Activated gamma-delta T cell (primary cell): ENCODE measurements around the gene HNMT.
"Not testable (repeated sequence)": the region's sequence is repeated elsewhere in the genome, so short reads cannot be mapped to it uniquely, and the experiment has no call there.

ENCODE experiments used
- DNase-seq: peaks from one replicate; lab custom pipeline; 2025; lab: John Stamatoyannopoulos, UW

HNMT gene

GRCh38 chr2:137975280-137976271 is 11.3 kb downstream of the HNMT start:
- no peak for DNase-seq

- DNase-seq: no peak
Measured at GRCh38 chr2:137976274-137976673, 12.0 kb downstream of the HNMT start.

- no peak for DNase-seq
Measured at GRCh38 chr2:137977790-137978189, 13.5 kb downstream of the HNMT start.

- no peak for DNase-seq
Measured at GRCh38 chr2:137980459-137980858, 16.2 kb downstream of the HNMT start.

GRCh38 chr2:137981112-137981656 is 16.9 kb downstream of the HNMT start:
- DNase-seq: no peak

GRCh38 chr2:137983581-137983980 is 19.3 kb downstream of the HNMT start:
- DNase-seq: no peak

- no peak for DNase-seq
Measured at GRCh38 chr2:137986268-137986667, 22.0 kb downstream of the HNMT start.

- no peak for DNase-seq
Measured at GRCh38 chr2:137987011-137987410, 22.7 kb downstream of the HNMT start.

GRCh38 chr2:137991078-137991477 is 26.8 kb downstream of the HNMT start:
- DNase-seq: no peak

- no peak for DNase-seq
Measured at GRCh38 chr2:137992039-137992646, 27.9 kb downstream of the HNMT start.

- DNase-seq: not testable (repeated sequence)
Measured at GRCh38 chr2:137993715-137994476, 29.6 kb downstream of the HNMT start.

- not testable (repeated sequence) for DNase-seq
Measured at GRCh38 chr2:137995368-137995767, 31.1 kb downstream of the HNMT start.

- not testable (repeated sequence) for DNase-seq
Measured at GRCh38 chr2:137996158-137996557, 31.9 kb downstream of the HNMT start.

- DNase-seq: no peak
Measured at GRCh38 chr2:137997733-137998132, 33.5 kb downstream of the HNMT start.

- DNase-seq: no peak
Measured at GRCh38 chr2:137998503-137998902, 34.2 kb downstream of the HNMT start.

GRCh38 chr2:137999273-137999672 is 35.0 kb downstream of the HNMT start:
- DNase-seq: no peak

GRCh38 chr2:138000009-138000408 is 35.7 kb downstream of the HNMT start:
- DNase-seq: no peak

GRCh38 chr2:138000796-138001195 is 36.5 kb downstream of the HNMT start:
- no peak for DNase-seq

- DNase-seq: no peak
Measured at GRCh38 chr2:138003411-138003810, 39.1 kb downstream of the HNMT start.

- DNase-seq: no peak
Measured at GRCh38 chr2:138007431-138007830, 43.2 kb downstream of the HNMT start.

GRCh38 chr2:138009622-138010021 is 45.3 kb downstream of the HNMT start:
- DNase-seq: no peak

GRCh38 chr2:138010890-138011289 is 46.6 kb downstream of the HNMT start:
- DNase-seq: no peak
